H9 (cell line): ENCODE measurements around the gene MRPL54. TPM values are rescaled to one million over a fixed set of nuclear protein-coding genes. Genes with fewer than 3 reads are reported as not detected.

ENCODE experiments used
- DNase-seq: peaks from one replicate; pipeline ENCODE4 v3.0.0-alpha.2; 2017
- H2AFZ ChIP-seq: one replicate; pipeline ENCODE4 v1.6.1; 2013; ENCODE audit warnings: mild to moderate bottlenecking, low read length, control low read depth, moderate library complexity
- H2AK5ac ChIP-seq: 2 replicates; pipeline ENCODE4 v1.6.1; 2013; ENCODE audit warnings: low read length, control low read depth, mixed read lengths; ENCODE audit not compliant: insufficient read length
- H2BK120ac ChIP-seq: one replicate; pipeline ENCODE4 v1.6.1; 2013; ENCODE audit warnings: low read depth, mild to moderate bottlenecking, low read length, control low read depth, inconsistent platforms; ENCODE audit not compliant: poor library complexity, severe bottlenecking
- H2BK12ac ChIP-seq: 2 replicates; pipeline ENCODE4 v1.6.1; 2013; ENCODE audit warnings: low read length, control low read depth, mixed read lengths, low read depth; ENCODE audit not compliant: insufficient read length
- H2BK15ac ChIP-seq: 2 replicates; pipeline ENCODE4 v1.6.1; 2013; ENCODE audit warnings: low read depth, low read length, control low read depth
- H2BK20ac ChIP-seq: one replicate; pipeline ENCODE4 v1.6.1; 2013; ENCODE audit warnings: low read depth, mild to moderate bottlenecking, low read length, control low read depth, inconsistent platforms; ENCODE audit not compliant: poor library complexity, severe bottlenecking
- H2BK5ac ChIP-seq: 2 replicates; pipeline ENCODE4 v1.6.1; 2013; ENCODE audit warnings: low read length, control low read depth, mixed read lengths; ENCODE audit not compliant: insufficient read length
- H3K14ac ChIP-seq: 2 replicates; pipeline ENCODE4 v1.6.1; 2013; ENCODE audit warnings: low read length, control low read depth; ENCODE audit not compliant: insufficient read depth
- H3K18ac ChIP-seq: 2 replicates; pipeline ENCODE4 v1.6.1; 2013; ENCODE audit warnings: low read depth, mild to moderate bottlenecking, mixed read lengths, low read length, control low read depth; ENCODE audit not compliant: insufficient read length
- H3K23ac ChIP-seq: 2 replicates; pipeline ENCODE4 v1.6.1; 2013; ENCODE audit warnings: low read length, control low read depth, mixed read lengths, low read depth; ENCODE audit not compliant: insufficient read length
- H3K23me2 ChIP-seq: 2 replicates; pipeline ENCODE4 v1.6.1; 2013; ENCODE audit warnings: low read depth, mild to moderate bottlenecking, mixed read lengths, low read length, control low read depth; ENCODE audit not compliant: insufficient read length, poor library complexity, severe bottlenecking
- H3K27ac ChIP-seq: 2 replicates; pipeline ENCODE4 v1.5.1; 2013; ENCODE audit warnings: low read length, control low read depth, mixed read lengths, low read depth; ENCODE audit not compliant: insufficient read length
- H3K27me3 ChIP-seq: 2 replicates; pipeline ENCODE4 v1.6.1; 2013; ENCODE audit warnings: low read length, control low read depth, inconsistent platforms; ENCODE audit not compliant: insufficient read depth
- H3K4ac ChIP-seq: 2 replicates; pipeline ENCODE4 v1.6.1; 2013; ENCODE audit warnings: low read depth, mild to moderate bottlenecking, control low read depth, inconsistent platforms, low read length, moderate library complexity
- H3K4me1 ChIP-seq: 2 replicates; pipeline ENCODE4 v1.6.1; 2013; ENCODE audit warnings: low read length, control low read depth, inconsistent platforms; ENCODE audit not compliant: insufficient read depth
- H3K4me2 ChIP-seq: 2 replicates; pipeline ENCODE4 v1.6.1; 2013; ENCODE audit warnings: low read length, control low read depth, mixed read lengths; ENCODE audit not compliant: insufficient read length, insufficient read depth
- H3K56ac ChIP-seq: 2 replicates; pipeline ENCODE4 v1.6.1; 2013; ENCODE audit warnings: low read depth, mild to moderate bottlenecking, mixed read lengths, low read length, control low read depth; ENCODE audit not compliant: insufficient read length
- H3K79me1 ChIP-seq: 2 replicates; pipeline ENCODE4 v1.6.1; 2013; ENCODE audit warnings: low read depth, mild to moderate bottlenecking, moderate library complexity, low read length, control low read depth, inconsistent platforms; ENCODE audit not compliant: insufficient read depth, poor library complexity, severe bottlenecking
- H3K79me2 ChIP-seq: 2 replicates; pipeline ENCODE4 v1.6.1; 2013; ENCODE audit warnings: low read length, control low read depth, inconsistent platforms; ENCODE audit not compliant: insufficient read depth
- H3K9ac ChIP-seq: 2 replicates; pipeline ENCODE4 v1.6.1; 2013; ENCODE audit warnings: low read length, control low read depth, mixed read lengths; ENCODE audit not compliant: insufficient read length; ENCODE audit errors: extremely low read depth
- H3K9me3 ChIP-seq: one replicate; pipeline ENCODE4 v1.6.1; 2013; ENCODE audit warnings: low read depth, low read length, inconsistent platforms; ENCODE audit not compliant: control insufficient read depth
- H3T11ph ChIP-seq: one replicate; pipeline ENCODE4 v1.6.1; 2013; ENCODE audit warnings: mild to moderate bottlenecking, low read length, control low read depth, inconsistent platforms
- H4K20me1 ChIP-seq: one replicate; pipeline ENCODE4 v1.6.1; 2013; ENCODE audit not compliant: control insufficient read depth, insufficient read length, insufficient read depth
- H4K5ac ChIP-seq: 2 replicates; pipeline ENCODE4 v1.6.1; 2013; ENCODE audit warnings: low read depth, mild to moderate bottlenecking, mixed read lengths, low read length, control low read depth; ENCODE audit not compliant: insufficient read length
- H4K8ac ChIP-seq: replicated peaks from 2 replicates; pipeline ENCODE4 v1.6.1; 2013; ENCODE audit warnings: low read length, control low read depth, mixed read lengths, low read depth; ENCODE audit not compliant: insufficient read length
- H4K91ac ChIP-seq: 2 replicates; pipeline ENCODE4 v1.6.1; 2013; ENCODE audit warnings: low read depth, mild to moderate bottlenecking, moderate library complexity, mixed read lengths, low read length, control low read depth; ENCODE audit not compliant: insufficient read length
- H3K27ac Mint-ChIP-seq, 3 experiments: 2 replicates in 2 of 3; 3 replicates in 1 of 3; pipeline ENCODE4 v1.8.0; 2020 to 2021; ENCODE audit warnings: mixed read lengths in 3 of 3, mild to moderate bottlenecking in 1 of 3, moderate library complexity in 1 of 3
- H3K27me3 Mint-ChIP-seq: 2 replicates; pipeline ENCODE4 v1.8.0; 2021; ENCODE audit warnings: low read depth, mild to moderate bottlenecking, moderate library complexity, mixed read lengths
- H3K36me3 Mint-ChIP-seq, 3 experiments: 2 replicates in 2 of 3; 3 replicates in 1 of 3; pipeline ENCODE4 v1.8.0; 2020 to 2021; ENCODE audit warnings: low read depth in 3 of 3, mixed read lengths in 3 of 3; ENCODE audit not compliant: insufficient read depth in 1 of 3
- H3K4me1 Mint-ChIP-seq, 2 experiments: 2 replicates each; pipeline ENCODE4 v1.8.0; 2020; ENCODE audit warnings: mixed read lengths in 2 of 2
- H3K4me3 Mint-ChIP-seq, 2 experiments: 2 replicates in 1 of 2; 3 replicates in 1 of 2; pipeline ENCODE4 v1.8.0; 2020 to 2021; ENCODE audit warnings: mild to moderate bottlenecking in 2 of 2, mixed read lengths in 2 of 2, moderate library complexity in 1 of 2
- H3K9me3 Mint-ChIP-seq, 2 experiments: 2 replicates in 1 of 2; 3 replicates in 1 of 2; pipeline ENCODE4 v1.8.0; 2020; ENCODE audit warnings: mild to moderate bottlenecking in 2 of 2, mixed read lengths in 2 of 2, moderate library complexity in 1 of 2
- WGBS: extraction: QIAGEN DNeasy Blood & Tissue Kit; methylation state at CpG from one replicate; pipeline ENCODE4 v1.1.7; 2013; ENCODE audit warnings: missing lambda C conversion rate, low lambda C conversion rate, mixed read lengths; ENCODE audit not compliant: insufficient read length; ENCODE audit errors: extremely low coverage; 5-methylcytosine and 5-hydroxymethylcytosine counted together
- total RNA-seq: library from RNA; stranded (reverse); gene quantifications from 2 replicates; pipeline ENCODE4 v1.2.1, GENCODE V29; 2021
- TF ChIP-seq, protein P1 (sequence below): fragments of 200-600 bp; sonication (generic); conservative IDR thresholded peaks from 3 replicates; pipeline ENCODE4 v1.8.0; 2021; ENCODE audit warnings: antibody characterized with exemption, mild to moderate bottlenecking

The MRPL54 gene
- total RNA-seq, 1 experiment from 2014 or later, result 60.0 TPM

DNA sequence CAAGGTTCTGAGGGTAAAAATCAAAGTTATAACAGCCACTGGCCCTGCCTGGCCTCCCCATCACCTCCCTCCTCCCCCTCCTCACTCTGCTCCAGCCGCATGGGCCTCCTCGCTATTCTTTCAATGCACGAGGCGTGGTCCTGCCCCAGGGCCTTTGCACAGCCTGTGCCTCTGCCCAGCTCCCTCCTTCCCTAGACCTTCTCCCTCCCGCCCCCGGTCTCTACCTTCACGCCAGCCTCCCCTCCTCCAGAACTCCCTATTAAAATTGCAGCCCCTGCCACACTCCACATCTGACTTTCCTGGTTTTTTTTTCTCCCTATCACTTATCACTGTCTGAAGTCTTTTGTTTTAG, 6.2 kb downstream of the MRPL54 start:
- DNase-seq, result no peak
- Histone ChIP-seq H3K9ac (no peak overlapping the region), H4K5ac (no peak overlapping the region), H3K79me1 (no peaks in the 10 kb centered on the region), H4K8ac (no peak overlapping the region), H2AFZ (no peak overlapping the region), H2BK12ac (no peak overlapping the region), H3T11ph (no peak overlapping the region), H3K4me1 (no peaks in the 10 kb centered on the region), H4K20me1 (no peaks in the 10 kb centered on the region), H3K4me2 (no peak overlapping the region), H3K18ac (no peak overlapping the region), H3K23ac (no peak overlapping the region), H3K14ac (no peak overlapping the region), H2AK5ac (no peak overlapping the region), H3K4ac (no peak overlapping the region), H2BK5ac (no peak overlapping the region), H3K9me3 (no peaks in the 10 kb centered on the region), H4K91ac (no peak overlapping the region), H3K27me3 (no peaks in the 10 kb centered on the region), H2BK120ac (no peak overlapping the region), H2BK15ac (no peak overlapping the region), H3K27ac (no peak overlapping the region), H3K23me2 (no peaks in the 10 kb centered on the region), H2BK20ac (no peak overlapping the region), H3K79me2 (no peaks in the 10 kb centered on the region), H3K56ac (no peak overlapping the region)
- H3K4me1 Mint-ChIP-seq, result peaks cover 7 to 13% of the 10 kb centered on the region in 2 experiments
- no peaks in the 10 kb centered on the region for H3K27me3 Mint-ChIP-seq
- WGBS, result no CpG with 5 or more reads among the region's 7 CpGs
- no peak overlapping the region for H3K4me3 Mint-ChIP-seq
- H3K9me3 Mint-ChIP-seq, result no peaks in the 10 kb centered on the region
- TF ChIP-seq, protein P1, sequence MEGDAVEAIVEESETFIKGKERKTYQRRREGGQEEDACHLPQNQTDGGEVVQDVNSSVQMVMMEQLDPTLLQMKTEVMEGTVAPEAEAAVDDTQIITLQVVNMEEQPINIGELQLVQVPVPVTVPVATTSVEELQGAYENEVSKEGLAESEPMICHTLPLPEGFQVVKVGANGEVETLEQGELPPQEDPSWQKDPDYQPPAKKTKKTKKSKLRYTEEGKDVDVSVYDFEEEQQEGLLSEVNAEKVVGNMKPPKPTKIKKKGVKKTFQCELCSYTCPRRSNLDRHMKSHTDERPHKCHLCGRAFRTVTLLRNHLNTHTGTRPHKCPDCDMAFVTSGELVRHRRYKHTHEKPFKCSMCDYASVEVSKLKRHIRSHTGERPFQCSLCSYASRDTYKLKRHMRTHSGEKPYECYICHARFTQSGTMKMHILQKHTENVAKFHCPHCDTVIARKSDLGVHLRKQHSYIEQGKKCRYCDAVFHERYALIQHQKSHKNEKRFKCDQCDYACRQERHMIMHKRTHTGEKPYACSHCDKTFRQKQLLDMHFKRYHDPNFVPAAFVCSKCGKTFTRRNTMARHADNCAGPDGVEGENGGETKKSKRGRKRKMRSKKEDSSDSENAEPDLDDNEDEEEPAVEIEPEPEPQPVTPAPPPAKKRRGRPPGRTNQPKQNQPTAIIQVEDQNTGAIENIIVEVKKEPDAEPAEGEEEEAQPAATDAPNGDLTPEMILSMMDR, result no peak
- H3K27ac Mint-ChIP-seq, result no peak overlapping the region
- H3K36me3 Mint-ChIP-seq, result peaks cover 6 to 15% (median 12%) of the 10 kb centered on the region in 3 experiments; a peak in 6 of 7 replicates
